GM12874 (cell line): ENCODE results near the gene GADD45G.

Experiments
- TF ChIP-seq, protein P1 (sequence below): IDR thresholded peaks from 2 replicates; pipeline ENCODE4 v1.5.1; 2011; ENCODE audit warnings: low read depth, mild to moderate bottlenecking, control low read depth, low read length, moderate library complexity; ENCODE audit not compliant: insufficient read depth

Gene GADD45G, protein sequence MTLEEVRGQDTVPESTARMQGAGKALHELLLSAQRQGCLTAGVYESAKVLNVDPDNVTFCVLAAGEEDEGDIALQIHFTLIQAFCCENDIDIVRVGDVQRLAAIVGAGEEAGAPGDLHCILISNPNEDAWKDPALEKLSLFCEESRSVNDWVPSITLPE

DNA sequence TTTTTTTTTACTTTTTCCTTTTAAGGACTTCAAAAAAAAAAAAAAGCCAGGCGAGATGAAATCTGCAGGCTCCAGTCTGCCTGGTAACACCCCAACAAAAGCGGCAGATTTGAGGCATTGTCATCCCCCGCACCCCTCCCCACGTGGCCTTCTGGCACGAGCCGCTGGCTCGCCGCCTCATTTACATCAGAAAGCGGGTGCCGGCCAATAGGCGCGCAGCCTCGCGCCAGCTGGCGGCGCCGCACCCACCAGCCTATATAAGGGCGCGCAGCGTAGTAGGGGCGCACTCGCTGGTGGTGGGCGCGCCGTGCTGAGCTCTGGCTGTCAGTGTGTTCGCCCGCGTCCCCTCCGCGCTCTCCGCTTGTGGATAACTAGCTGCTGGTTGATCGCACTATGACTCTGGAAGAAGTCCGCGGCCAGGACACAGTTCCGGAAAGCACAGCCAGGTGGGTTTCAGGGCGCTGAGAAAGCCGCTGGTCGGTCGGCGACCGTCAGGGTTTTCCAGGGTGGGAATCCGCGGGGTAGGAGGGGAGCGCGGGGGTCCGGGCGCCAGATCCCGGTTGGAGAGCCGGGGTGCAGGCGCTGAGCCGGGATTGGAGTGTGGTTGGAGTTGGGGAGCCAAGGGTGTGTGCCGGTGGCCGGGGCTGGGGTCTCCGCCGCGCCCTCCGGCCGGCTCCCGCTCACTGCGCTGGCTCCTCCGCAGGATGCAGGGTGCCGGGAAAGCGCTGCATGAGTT, at the start of gene GADD45G:
Gene GADD45G (plus strand): TSS at position 284 of the 736 bp plus-strand sequence. CDS start 110 bp downstream, at position 394.
- TF ChIP-seq, protein P1, sequence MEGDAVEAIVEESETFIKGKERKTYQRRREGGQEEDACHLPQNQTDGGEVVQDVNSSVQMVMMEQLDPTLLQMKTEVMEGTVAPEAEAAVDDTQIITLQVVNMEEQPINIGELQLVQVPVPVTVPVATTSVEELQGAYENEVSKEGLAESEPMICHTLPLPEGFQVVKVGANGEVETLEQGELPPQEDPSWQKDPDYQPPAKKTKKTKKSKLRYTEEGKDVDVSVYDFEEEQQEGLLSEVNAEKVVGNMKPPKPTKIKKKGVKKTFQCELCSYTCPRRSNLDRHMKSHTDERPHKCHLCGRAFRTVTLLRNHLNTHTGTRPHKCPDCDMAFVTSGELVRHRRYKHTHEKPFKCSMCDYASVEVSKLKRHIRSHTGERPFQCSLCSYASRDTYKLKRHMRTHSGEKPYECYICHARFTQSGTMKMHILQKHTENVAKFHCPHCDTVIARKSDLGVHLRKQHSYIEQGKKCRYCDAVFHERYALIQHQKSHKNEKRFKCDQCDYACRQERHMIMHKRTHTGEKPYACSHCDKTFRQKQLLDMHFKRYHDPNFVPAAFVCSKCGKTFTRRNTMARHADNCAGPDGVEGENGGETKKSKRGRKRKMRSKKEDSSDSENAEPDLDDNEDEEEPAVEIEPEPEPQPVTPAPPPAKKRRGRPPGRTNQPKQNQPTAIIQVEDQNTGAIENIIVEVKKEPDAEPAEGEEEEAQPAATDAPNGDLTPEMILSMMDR = no peak

DNA sequence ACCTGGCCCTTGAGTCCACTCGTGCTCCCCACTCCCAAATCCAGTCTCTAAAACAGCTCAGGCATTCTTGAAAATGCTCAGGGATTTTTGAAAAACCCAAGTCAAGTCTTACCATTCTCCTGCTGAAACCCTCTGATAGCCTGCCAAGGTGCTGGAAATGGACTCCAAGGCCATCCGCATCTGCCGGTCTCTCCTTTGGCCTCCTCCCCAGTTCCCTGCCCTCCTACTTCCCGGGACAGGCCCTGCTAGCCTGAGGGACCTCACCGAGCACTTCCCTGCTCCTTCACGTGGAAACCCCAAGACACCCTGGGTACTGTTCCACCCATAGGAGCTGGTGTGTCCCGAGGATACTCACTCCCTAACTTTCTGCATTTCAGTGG, 49.8 kb upstream of the GADD45G start:
- TF ChIP-seq, protein P1 = no peak

DNA sequence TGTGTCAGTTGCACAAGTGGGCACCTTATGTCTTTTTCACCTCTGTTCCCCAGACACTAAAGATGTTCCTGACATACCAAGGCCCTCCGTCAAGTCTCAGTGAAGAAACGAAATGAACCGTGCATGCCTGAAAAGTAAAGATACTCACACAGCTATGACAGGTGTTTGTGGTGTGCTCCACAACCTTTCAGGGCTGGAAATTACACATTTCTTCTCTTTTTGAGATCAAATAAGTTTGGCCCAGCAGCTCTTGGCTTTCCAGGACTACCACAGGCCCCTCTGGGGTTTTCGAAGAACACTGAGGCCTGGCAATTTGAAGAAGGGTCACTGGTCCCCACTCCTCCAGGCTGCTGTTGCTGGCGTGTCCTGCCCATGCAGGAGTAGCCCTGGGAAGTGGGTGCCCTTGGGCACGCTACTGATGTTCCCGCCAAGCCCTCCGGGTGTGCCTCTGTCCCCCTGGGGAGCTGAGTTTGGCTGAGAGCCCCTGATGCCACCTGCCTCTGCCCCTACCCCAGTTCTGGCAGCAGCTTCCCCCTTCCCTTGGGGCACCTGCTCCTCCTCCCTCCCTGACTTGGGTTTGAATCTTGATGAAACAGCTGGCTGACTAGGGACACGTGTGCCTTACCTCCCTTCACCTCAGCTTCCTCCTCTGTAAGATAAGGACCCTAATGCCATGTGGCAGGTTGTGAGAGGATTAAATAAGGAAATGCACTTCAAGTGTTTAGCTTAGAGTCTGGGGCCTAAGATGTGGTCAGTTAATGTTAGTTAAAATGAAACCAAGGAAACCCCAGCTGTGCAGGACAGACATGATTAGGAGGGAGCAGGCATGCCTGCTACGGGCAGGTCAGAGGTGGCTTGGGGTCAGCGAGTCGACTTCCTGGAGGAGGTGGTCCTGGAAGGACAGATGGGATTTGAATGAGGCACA, 49.1 kb upstream of the GADD45G start:
- TF ChIP-seq, protein P1 = no peak

DNA sequence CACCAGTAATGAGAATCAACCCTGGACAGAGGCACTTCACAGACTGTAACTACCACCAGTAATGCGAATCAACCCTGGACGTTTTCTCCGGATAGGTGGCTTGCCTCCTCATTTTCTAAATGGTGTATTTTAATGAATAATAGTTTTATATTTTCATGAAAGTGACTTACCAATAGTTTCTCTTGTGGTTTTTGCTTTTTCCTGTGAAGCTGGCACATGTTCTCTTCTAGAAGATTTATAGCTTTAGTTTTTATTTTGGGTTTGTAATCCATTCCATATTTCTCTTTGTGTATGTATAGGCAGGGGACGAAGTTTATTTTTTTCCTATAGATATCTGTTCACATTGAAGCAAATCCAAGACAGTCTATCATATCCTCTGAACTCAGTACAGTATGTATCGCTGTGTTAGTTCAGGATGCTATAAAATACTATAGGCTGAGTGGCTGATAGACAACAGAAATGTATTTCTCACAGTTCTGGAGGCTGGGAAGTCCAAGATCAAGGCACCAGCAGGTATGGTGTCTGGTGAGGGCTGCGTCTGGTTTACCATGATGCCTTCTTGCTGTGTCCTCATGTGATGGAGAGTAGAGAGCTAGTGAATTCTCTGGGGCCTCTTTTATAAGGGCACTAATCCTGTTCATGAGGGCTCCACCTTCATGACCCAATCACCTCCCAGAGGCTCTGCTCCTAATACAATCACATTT, 46.5 kb upstream of the GADD45G start:
- TF ChIP-seq, protein P1 = no peak

DNA sequence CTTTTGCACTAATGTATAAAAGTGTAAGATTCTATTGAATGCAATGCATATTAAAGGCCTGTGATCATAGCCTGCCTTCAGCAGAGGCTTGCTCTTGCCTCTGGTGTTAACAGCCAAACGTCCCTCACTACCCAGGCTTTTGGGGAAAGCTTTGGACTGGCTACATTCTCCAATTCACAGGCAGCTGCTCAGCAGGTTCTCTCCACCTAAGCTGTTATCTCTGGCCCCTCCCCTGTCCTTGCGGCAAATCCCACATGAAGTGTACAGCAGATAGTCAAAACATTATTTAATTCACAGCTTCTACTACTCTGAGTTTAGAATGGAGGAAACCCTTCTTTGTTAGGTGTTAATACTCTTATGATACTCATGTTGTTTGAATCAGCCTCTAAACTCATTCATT, 45.9 kb upstream of the GADD45G start:
- TF ChIP-seq, protein P1 = no peak

DNA sequence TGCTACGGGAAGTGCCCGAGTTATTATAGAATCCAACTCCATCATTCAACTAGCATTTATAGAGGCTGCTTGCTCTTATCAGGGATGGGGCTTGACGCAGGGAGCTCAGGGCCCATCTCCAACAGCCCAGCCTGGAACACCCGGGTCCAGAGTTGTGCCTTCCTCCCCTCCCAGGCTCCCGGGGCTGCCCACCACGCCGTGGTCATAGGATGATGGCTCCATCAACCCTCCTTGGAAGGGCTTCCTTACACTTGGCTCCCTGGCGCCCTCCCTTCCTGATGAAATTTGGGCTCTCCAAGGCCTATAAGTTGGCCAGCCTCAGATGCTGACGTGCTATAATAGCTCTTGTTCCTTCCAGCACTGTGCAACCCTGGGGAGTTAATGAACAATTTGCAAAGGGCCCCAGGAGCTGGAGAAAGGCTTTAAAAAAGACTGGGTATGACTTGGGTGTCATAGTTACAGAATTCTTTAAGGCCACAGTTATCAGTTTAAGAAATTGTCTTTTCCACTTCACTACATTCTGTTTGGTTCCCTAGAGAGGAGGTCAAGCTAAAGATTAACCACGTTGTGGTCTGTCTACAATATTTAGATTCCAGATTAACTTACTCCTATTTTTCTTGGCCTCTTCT, 42.5 kb upstream of the GADD45G start:
- TF ChIP-seq, protein P1 = no peak
